ENCODE data around the gene KIAA1671.

GRCh38 chr22:24964441-24964840 lies 11.9 kb downstream of the KIAA1671 start:
- TF ChIP-seq ZNF274 (IDR thresholded peaks at IDR 0.05; ENCODE audit: low read depth, low read length), result no peak
- TF ChIP-seq YY1 (IDR thresholded peaks at IDR 0.05; ENCODE audit: insufficient read depth, insufficient read length), result no peak
- no peak for TF ChIP-seq SUZ12 (IDR thresholded peaks at IDR 0.05; ENCODE audit: extremely low read depth, insufficient read depth, insufficient read length)
